COLO668 (cell line): ENCODE results near the gene TMEM184B.

Experiments
- DNase-seq: peaks from one replicate; lab custom pipeline; 2025; ENCODE audit not compliant: unreplicated experiment; lab: John Stamatoyannopoulos, UW

Gene TMEM184B

DNA sequence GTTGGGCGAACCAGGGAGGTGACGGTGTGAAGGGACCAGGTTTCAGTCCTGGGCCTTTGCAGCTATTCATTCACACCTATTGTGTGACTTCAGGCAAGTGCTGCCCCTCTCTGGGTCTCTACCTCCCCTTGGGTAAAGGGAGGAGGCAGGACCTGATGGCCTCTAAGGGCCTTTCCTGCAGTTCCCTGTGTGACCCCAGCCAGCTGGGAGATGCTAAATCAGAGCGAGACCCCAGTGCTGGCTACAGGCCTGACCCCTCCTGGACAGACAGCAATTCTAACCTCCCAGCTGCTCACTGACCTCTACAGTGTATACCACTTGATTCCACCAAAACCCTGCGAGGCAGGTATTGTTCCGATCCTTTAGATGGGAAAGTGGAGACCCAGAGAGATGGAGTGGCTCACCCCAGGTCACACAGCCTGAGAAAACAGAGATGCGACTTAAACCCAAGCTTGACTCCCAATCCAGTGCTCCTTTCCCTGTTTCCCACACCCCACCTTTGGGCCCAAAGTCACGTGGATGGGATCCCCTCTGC lies 64.8 kb downstream of the TMEM184B start:
- no peak for DNase-seq

- DNase-seq = no peak
These were observed 67.3 kb downstream of the TMEM184B start for GRCh38 chr22:38205261-38206128.

DNA sequence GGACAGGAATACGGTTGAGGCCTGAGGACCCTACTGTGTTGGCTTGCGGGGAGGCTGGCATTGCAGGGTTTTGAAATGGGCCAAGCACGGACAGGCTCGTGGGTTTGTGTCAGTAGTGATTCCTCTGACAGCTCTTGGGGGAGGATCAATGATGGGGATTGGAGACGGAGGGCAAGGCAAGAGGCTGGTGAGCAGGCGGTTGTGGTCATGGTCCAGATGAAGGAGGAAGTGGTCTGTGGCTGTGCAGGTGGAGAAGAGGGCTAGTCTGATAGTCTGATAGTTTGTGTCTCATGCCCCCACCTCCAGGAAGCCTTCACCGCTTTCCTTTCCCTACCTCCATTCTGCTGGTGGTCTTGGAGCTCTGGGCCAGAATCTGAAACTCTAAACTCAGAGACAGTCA lies 68.0 kb downstream of the TMEM184B start:
- no peak for DNase-seq

DNA sequence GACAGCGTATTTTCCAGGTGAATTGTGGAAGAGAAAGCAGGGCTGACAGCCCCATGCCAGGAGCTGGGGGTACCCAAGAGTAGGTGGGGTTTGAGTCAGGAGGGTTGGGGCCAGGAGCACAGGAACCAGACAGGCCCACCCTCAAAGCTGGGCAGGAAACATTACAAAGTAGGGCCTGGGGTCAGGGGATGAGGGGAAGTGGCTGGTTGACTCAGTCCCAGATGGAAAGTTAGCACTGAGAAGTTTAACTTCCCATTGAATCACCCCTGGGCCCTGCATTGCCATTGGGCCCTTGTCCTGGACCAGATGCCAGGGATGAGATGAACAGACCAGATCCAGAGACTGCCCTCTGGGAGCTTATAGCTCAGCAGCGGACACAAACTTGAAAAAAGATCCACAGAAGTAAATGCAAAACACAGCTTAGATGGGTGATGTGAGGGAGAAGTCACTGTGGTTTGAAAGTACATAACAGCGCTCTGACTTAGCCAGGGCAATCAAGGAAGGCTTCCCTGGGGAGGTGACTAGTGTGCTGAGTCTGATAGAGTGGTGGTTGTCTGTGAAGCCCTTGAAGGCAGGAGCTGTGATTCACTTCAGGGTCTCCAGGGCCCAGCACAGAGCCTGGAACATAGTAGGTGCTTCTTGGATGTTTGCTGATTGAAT lies 68.8 kb downstream of the TMEM184B start:
- DNase-seq = no peak

DNA sequence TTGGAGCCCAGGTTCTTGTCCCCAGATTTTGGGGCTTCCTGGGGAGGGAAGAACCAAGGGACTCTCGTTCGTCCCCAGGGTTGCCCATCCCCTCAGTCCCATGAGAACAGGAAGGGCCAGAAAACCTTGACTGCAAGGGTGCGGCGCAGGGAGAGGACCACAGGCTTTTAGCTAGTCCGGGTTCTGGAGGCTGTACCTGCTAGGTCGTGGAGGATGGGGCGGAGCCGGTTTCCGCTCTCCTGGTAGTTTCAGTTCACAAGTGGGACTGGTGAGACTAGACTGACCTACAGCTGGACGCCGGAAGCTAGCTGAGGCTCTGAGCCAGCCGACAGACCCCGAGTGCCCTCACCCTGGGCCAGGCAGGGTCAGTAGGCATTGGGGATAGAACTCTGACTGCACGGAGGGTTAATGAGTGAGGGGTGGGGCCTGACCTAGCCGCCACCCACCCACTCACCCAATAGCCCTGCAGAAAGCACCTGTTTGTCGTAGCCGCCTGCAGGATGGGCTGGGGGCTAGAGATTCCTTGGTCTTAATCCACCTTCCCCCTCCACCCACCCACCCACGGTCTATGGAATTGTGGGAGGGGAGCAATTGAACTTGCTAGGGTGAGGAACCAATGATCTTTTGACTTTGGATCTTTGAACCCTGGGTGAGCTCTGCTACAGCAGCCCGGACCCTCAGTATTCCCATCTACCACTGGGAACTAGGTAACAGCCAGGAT lies 69.6 kb downstream of the TMEM184B start:
- peak; percentile 68 for DNase-seq

- peak; percentile 79 for DNase-seq
These were observed 70.2 kb downstream of the TMEM184B start for GRCh38 chr22:38202437-38203089.

GRCh38 chr22:38201711-38202436 lies 70.9 kb downstream of the TMEM184B start, which contains the start of gene MAFF:
Gene MAFF, plus strand, starts transcription at chr22:38201994. Its CDS starts 11,860 bp downstream, at chr22:38213854.
- DNase-seq = peak; percentile 94

GRCh38 chr22:38201371-38201710 lies 71.5 kb downstream of the TMEM184B start:
- DNase-seq = no peak

DNA sequence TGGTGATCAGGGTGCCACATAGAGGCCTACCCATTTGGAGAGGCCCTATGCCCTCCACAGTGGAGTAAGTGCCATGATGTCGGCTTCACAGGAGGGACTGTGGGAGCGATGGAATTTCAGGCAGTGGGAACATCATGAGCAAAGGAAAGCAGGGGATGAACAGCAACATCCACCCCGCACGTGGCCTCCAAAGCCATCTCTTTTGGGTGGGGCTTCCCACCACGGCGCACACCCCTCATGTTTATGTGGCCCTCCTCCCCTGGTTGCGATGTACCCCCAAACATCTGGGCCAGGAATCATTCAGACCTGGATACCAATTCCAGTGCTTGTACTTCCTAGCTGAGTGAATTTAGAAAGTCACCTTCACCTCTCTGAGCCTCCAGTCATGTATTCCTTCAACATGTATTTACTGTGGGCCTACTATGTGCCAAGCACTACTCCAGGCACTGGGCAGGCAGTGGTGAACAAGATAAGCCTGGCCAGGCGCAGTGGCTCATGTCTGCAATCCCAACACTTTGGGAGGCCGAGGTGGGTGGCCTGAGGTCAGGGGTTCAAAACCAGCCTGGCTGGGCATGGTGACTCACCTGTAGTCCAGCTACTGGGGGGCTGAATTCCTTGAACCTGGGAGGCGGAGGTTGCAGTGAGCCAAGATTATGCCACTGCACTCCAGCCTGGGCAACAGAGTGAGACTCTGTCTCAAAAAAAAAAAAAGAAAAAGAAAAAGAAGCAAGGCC lies 72.8 kb downstream of the TMEM184B start:
- DNase-seq = no peak

GRCh38 chr22:38196791-38197419 lies 75.9 kb downstream of the TMEM184B start:
- peak; percentile 41 for DNase-seq

DNA sequence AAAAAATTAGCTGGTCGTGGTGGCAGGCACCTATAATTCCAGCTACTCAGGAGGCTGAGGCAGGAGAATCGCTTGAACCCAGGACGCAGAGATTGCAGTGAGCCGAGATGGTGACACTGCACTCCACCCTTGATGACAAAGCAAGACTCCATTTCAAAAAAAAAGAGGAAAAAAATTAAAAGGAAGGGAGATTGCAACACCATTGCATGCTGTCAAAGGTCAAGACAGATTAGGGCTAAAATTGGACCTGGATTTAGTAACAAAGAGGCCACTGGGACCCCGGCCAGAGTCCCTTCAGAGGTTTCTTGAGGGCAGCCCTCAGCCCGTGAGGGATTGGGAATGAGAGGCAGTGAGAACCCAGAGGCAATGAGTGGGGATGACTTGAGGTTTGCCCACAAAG lies 79.2 kb downstream of the TMEM184B start:
- DNase-seq = no peak

DNA sequence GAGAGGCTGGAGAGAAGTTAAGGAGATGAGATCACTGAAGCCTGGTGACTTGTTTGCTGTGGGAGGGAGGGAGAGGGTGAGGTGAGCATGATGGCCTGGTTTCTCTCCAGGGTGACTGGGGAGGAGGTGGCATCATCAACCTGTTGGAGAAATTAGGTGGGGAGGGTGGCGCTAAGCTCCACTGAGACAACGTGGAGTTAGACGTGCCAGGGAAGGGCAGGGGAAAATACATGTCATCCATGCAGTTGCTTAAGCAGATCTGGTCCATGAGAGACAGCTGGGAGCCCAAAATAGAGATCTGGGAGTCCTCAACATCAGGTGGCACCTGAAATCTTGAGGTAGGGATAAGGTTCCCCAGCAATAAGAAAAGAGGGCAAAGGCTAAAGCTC lies 80.3 kb downstream of the TMEM184B start:
- DNase-seq = no peak

DNA sequence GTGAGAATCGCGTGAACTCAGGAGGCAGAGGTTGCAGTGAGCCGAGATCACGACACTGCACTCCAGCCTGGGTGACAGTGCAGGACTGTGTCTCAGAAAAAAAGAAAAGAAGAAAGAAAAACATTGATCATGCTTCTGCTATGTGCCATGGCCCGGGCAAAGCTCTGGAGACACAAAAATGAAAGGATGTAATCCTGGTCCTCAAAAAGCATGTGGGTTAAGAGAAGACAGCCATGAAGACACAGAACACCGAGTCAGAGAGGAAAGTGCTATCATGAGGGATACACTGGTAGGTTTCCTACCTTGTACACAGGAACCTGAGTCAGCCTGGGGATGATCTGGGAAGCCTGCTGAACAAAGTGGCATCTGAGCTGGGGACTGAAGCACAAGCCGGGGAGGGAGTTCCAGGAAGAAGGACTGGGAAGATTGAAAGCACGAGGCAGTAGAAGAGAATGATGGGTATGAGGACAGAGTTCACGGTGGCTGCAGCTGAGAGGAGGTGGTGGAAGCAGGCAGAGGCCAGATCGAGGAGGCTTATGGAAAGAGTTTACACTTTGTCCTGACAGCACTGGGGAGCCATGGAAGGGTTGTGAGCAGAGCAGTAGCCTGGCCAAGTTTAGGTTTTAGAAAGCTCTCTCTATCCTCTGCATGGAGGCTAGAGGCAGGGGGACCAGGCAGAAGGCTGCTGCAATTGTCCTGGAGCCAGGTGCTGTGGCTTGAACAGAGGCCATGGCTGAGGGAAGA lies 80.9 kb downstream of the TMEM184B start:
- no peak for DNase-seq

DNA sequence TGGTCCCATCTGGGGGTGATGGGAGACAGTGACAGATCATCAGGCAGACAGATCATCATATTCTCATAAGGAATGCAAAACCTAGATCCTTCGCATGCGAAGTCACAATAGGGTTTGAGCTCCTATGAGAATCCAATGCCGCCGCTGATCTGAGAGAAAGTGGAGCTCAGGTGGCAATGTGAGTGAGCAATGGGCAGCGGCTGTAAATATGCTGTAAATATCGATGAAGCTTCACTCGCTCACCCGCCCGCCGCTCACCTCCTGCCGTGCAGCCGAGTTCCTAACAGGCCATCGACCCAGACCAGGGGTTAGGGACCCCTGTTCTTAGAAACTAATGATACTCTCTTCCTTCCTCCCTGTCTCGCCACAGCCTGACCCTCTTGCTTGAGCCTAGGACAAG lies 81.8 kb downstream of the TMEM184B start:
- no peak for DNase-seq

- DNase-seq = no peak
These were observed 82.2 kb downstream of the TMEM184B start for GRCh38 chr22:38190581-38190980.

- DNase-seq = no peak
These were observed 83.7 kb downstream of the TMEM184B start for GRCh38 chr22:38189104-38189503.

GRCh38 chr22:38187413-38188212 lies 85.2 kb downstream of the TMEM184B start:
- peak; percentile 47 for DNase-seq

- no peak for DNase-seq
These were observed 86.4 kb downstream of the TMEM184B start for GRCh38 chr22:38186429-38186828.
